GM18517 (cell line): ENCODE data around the gene CCDC3.

Experiments used
- ATAC-seq: cut with Tn5 transposase; IDR thresholded peaks from one replicate; pipeline ENCODE4 v1.9.1; 2021; ENCODE audit warnings: mild to moderate bottlenecking, moderate library complexity; ENCODE audit not compliant: unreplicated experiment

CCDC3 gene

GRCh38 chr10:12846718-12847117 lies 154.8 kb downstream of the CCDC3 start:
- no peak for ATAC-seq
